Prostate gland (tissue), 2 donors: ENCODE measurements around the gene MYRF. TPM values are rescaled to one million over a fixed set of nuclear protein-coding genes. Genes with fewer than 3 reads are reported as not detected.
A peak's percentile ranks its signal among the peaks of the same experiment; 100 is the strongest.

Source experiments
- DNase-seq: peaks from one replicate; pipeline ENCODE4 v3.0.0-alpha.2; 2019; ENCODE audit warnings: low spot score
- H3K27ac ChIP-seq, 2 donors: fragments of 200-600 bp; sonication (generic); 2 replicates each; pipeline ENCODE4 v1.5.1; 2017 to 2019
- H3K27me3 ChIP-seq: fragments of 200-600 bp; sonication (generic); replicated peaks from 2 replicates; pipeline ENCODE4 v1.5.1; 2019; ENCODE audit not compliant: insufficient read depth
- H3K36me3 ChIP-seq, 2 donors: fragments of 200-600 bp; sonication (generic); 1 replicate in 1 of 2; 2 replicates in 1 of 2; pipeline versions ENCODE4 v1.5.1 to v1.8.1; 2017 to 2019
- H3K4me1 ChIP-seq: fragments of 200-600 bp; sonication (generic); replicated peaks from 2 replicates; pipeline ENCODE4 v1.5.1; 2019
- H3K4me3 ChIP-seq, 2 donors: fragments of 200-600 bp; sonication (generic); 2 replicates each; pipeline ENCODE4 v1.5.1; 2017 to 2019
- H3K9me3 ChIP-seq: fragments of 200-600 bp; sonication (generic); 2 replicates; pipeline ENCODE4 v1.5.1; 2017
- POLR2A ChIP-seq: fragments of 450-650 bp; IDR thresholded peaks from one replicate; pipeline ENCODE4 v1.6.1; 2016; ENCODE audit warnings: antibody characterized with exemption, mild to moderate bottlenecking
- POLR2AphosphoS5 ChIP-seq: sonication (generic); formaldehyde crosslinking; IDR thresholded peaks from one replicate; pipeline ENCODE4 v1.6.1; 2017; ENCODE audit warnings: antibody characterized with exemption
- WGBS: methylation state at CpG from one replicate; pipeline ENCODE4 v1.1.5; 2018; 5-methylcytosine and 5-hydroxymethylcytosine counted together
- intact Hi-C: fragments of 100-400 bp; cut with DNase I; formaldehyde crosslinking; loops from one replicate; pipeline ENCODE4 v1.14.2; 2022
- total RNA-seq, 2 donors: library from RNA; depleted of rRNA; stranded (reverse); fragments of >200 nt; gene quantifications; one replicate each; pipeline ENCODE4 v1.1.0, GENCODE V29; 2016
- TF ChIP-seq, protein P1 (sequence below), 4 experiments: fragments of 200-600 bp in 2 of 4; fragments of 450-650 bp in 2 of 4; sonication (generic) in 2 of 4; IDR thresholded peaks; 1 replicate in 3 of 4; 2 replicates in 1 of 4; pipeline ENCODE4 v1.5.1; 2016 to 2019; ENCODE audit warnings: antibody characterized with exemption in 4 of 4, mild to moderate bottlenecking in 2 of 4, moderate library complexity in 2 of 4

Gene MYRF
- total RNA-seq, 2 donors from 2014 or later, result 0.77 to 3.4 TPM

GRCh38 chr11:61749591-61750217 is 2.7 kb upstream of the MYRF start:
- DNase-seq, result no peak
- H3K4me1 ChIP-seq, result no peaks in the 10 kb centered on the region
- TF ChIP-seq, protein P1, sequence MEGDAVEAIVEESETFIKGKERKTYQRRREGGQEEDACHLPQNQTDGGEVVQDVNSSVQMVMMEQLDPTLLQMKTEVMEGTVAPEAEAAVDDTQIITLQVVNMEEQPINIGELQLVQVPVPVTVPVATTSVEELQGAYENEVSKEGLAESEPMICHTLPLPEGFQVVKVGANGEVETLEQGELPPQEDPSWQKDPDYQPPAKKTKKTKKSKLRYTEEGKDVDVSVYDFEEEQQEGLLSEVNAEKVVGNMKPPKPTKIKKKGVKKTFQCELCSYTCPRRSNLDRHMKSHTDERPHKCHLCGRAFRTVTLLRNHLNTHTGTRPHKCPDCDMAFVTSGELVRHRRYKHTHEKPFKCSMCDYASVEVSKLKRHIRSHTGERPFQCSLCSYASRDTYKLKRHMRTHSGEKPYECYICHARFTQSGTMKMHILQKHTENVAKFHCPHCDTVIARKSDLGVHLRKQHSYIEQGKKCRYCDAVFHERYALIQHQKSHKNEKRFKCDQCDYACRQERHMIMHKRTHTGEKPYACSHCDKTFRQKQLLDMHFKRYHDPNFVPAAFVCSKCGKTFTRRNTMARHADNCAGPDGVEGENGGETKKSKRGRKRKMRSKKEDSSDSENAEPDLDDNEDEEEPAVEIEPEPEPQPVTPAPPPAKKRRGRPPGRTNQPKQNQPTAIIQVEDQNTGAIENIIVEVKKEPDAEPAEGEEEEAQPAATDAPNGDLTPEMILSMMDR (IDR thresholded peaks at IDR 0.05), result no peak
- TF ChIP-seq POLR2AphosphoS5 (no peak), POLR2A (no peak)
- H3K27ac ChIP-seq, result no peak overlapping the region
- intact Hi-C loops, result loop anchor here (5.0 kb wide), 1 partner anchor 358 kb away; no protein-coding TSS in a partner anchor
- no peaks in the 10 kb centered on the region for H3K9me3 ChIP-seq
- H3K36me3 ChIP-seq, result no peaks in the 10 kb centered on the region
- H3K4me3 ChIP-seq, result no peak overlapping the region
- WGBS, result 55% methylated on average over 20 of the region's 21 CpGs
- H3K27me3 ChIP-seq, result no peaks in the 10 kb centered on the region

GRCh38 chr11:61750631-61751273 is 1.7 kb upstream of the MYRF start:
- intact Hi-C loops, result no loop called here
- TF ChIP-seq POLR2A (no peak), POLR2AphosphoS5 (no peak)
- TF ChIP-seq, protein P1 (IDR thresholded peaks at IDR 0.05), result no peak
- DNase-seq, result no peak
- WGBS, result 96% methylated on average over 5 of the region's 5 CpGs
- H3K4me3 ChIP-seq, result no peak overlapping the region
- H3K36me3 ChIP-seq, result no peaks in the 10 kb centered on the region
- no peak overlapping the region for H3K27ac ChIP-seq
- H3K9me3 ChIP-seq, result no peaks in the 10 kb centered on the region
- no peaks in the 10 kb centered on the region for H3K4me1 ChIP-seq
- no peaks in the 10 kb centered on the region for H3K27me3 ChIP-seq

DNA sequence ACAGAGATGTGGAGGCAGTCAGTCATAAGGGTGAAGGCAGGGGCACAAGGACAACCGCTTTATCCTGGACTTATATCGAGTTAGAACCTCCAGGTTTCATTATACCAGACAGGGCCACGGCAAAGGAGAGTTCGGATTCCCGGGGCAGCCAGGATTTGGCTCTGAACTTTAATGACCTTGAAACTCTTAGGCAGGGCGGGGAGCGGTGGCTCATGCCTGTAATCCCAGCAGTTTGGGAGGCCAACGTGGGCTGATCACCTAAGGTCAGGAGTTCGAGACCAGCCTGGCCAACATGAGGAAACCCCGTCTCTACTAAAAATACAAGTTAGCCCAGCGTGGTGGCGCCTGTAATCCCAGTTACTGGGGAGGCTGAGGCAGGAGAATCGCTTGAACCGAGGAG is 1.1 kb upstream of the MYRF start:
- Histone ChIP-seq H3K36me3 (no peaks in the 10 kb centered on the region), H3K4me3 (no peak overlapping the region), H3K9me3 (no peaks in the 10 kb centered on the region), H3K27ac (no peak overlapping the region), H3K27me3 (no peaks in the 10 kb centered on the region), H3K4me1 (no peaks in the 10 kb centered on the region)
- TF ChIP-seq, protein P1 (IDR thresholded peaks at IDR 0.05), result no peak
- no peak for TF ChIP-seq POLR2AphosphoS5
- TF ChIP-seq POLR2A, result no peak
- no peak for DNase-seq
- WGBS, result 90% methylated on average over 14 of the region's 14 CpGs
- intact Hi-C loops, result no loop called here

GRCh38 chr11:61752925-61753521 is 587 bp downstream of the MYRF start:
- TF ChIP-seq POLR2AphosphoS5 (no peak), POLR2A (no peak)
- TF ChIP-seq, protein P1 (IDR thresholded peaks at IDR 0.05), result no peak
- intact Hi-C loops, result no loop called here
- WGBS, result 54% methylated on average over 16 of the region's 17 CpGs
- no peak for DNase-seq
- H3K9me3 ChIP-seq, result no peaks in the 10 kb centered on the region
- no peak overlapping the region for H3K27ac ChIP-seq
- H3K36me3 ChIP-seq, result no peaks in the 10 kb centered on the region
- H3K4me3 ChIP-seq, result peak overlapping the region; percentile 22 to 25
- H3K4me1 ChIP-seq, result no peaks in the 10 kb centered on the region
- H3K27me3 ChIP-seq, result no peaks in the 10 kb centered on the region
